Neuron (in vitro differentiated cells): ENCODE results near the gene ZBTB17.
"Not testable (repeated sequence)": the region's sequence is repeated elsewhere in the genome, so short reads cannot be mapped to it uniquely, and the experiment has no call there.

ENCODE experiments used
- H2AFZ ChIP-seq: one replicate; pipeline ENCODE4 v1.6.1; 2013; ENCODE audit warnings: low read depth, mild to moderate bottlenecking, inconsistent platforms, low read length, moderate library complexity
- H3K27me3 ChIP-seq: one replicate; pipeline ENCODE4 v1.6.1; 2013; ENCODE audit warnings: low read length; ENCODE audit not compliant: insufficient read depth
- H3K36me3 ChIP-seq: one replicate; pipeline ENCODE4 v1.6.1; 2013; ENCODE audit warnings: low read length; ENCODE audit not compliant: insufficient read depth
- H3K4me1 ChIP-seq: one replicate; pipeline ENCODE4 v1.6.1; 2013; ENCODE audit warnings: low read length; ENCODE audit not compliant: insufficient read depth
- H3K4me3 ChIP-seq: 2 replicates; pipeline ENCODE4 v1.5.1; 2013; ENCODE audit warnings: mild to moderate bottlenecking, low read length, moderate library complexity
- H3K9me3 ChIP-seq: one replicate; pipeline ENCODE4 v1.6.1; 2013; ENCODE audit warnings: low read length

The ZBTB17 gene

DNA sequence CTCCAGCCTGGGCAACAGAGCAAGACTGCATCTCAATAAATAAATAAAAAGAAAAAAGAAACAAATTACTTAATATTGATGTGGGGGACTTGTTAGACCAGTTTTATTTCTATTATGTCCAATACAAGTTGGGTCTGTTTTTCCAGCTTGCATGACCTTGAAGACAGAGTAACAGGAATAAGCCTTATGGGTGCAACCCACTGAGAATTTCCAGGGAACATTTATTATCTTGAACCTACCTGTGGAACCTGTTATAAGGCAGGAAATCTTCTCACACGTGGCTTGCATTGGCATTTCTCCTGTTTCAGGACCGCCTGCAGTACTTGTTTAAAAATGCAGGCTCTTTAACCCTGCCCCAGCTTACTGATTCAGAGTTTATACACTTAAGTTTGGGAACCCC, 64.0 kb downstream of the ZBTB17 start:
- Histone ChIP-seq H3K4me3 (no peak overlapping the region), H3K9me3 (no peaks in the 10 kb centered on the region), H3K27me3 (no peaks in the 10 kb centered on the region), H2AFZ (no peak overlapping the region), H3K36me3 (peaks cover 66% of the 10 kb centered on the region), H3K4me1 (no peaks in the 10 kb centered on the region)

DNA sequence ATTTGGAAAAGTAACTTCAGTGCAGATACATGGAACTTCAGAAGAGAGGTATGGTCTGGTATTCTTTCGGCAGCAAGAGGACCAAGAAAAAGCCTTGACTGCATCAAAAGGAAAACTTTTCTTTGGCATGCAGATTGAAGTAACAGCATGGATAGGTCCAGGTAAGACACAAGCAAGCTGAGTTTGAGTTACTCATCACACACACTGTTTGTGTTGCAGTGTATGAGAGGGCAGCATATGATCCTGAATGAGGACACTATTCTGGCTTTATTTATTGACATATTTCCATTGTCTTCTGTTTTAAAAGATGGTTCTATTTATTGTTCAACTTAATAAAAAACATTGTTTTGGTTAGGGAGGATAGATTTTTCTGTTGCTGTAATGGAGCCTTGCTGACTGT, 64.8 kb downstream of the ZBTB17 start:
- H3K4me1 ChIP-seq: no peaks in the 10 kb centered on the region
- H3K9me3 ChIP-seq: no peaks in the 10 kb centered on the region
- peaks cover 60% of the 10 kb centered on the region for H3K36me3 ChIP-seq

DNA sequence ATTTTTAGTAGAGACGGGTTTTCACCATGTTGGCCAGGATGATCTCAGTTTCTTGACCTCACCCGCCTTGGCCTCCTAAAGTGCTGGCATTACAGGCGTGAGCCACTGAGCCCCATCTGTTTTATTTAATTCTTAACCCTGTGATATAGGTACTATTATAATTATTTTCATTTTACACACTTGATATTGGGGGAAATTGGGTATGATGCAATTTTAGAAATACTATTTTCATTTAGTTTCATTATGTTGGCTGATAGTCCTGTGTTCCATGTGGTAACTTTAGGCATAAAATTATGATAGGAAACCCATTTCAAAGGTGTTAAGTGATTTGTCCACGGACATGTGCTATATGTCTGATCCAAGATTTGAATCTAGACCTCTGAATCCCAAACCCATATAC, 67.3 kb downstream of the ZBTB17 start:
- no peak overlapping the region for H3K4me3 ChIP-seq
- H3K36me3 ChIP-seq: peaks cover 45% of the 10 kb centered on the region

More for the DNA sequence above, 64.8 kb downstream of the ZBTB17 start:
- H3K27me3 ChIP-seq: no peaks in the 10 kb centered on the region
- H3K4me3 ChIP-seq: no peak overlapping the region
- no peak overlapping the region for H2AFZ ChIP-seq

DNA sequence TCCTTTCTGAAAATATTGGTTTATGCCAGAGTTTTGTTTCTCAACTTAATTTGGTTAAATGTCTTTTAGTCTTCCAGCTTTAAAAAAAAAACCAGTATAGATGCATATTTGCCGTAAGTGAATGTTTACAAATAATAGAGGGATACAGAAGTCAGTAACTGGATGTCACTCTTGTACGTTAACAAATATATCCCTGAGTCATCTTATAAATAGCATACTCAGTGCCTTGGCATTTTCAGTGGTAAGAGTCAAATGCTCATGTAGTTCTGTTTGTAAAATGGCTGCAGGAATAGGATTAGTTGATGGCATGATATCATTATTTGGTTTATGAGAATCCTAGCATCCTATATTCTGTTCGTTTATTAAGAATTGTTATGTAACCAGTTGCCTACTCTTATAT, 73.0 kb downstream of the ZBTB17 start:
- Histone ChIP-seq H3K4me1 (no peaks in the 10 kb centered on the region), H3K36me3 (peaks cover 19% of the 10 kb centered on the region), H3K4me3 (no peak overlapping the region), H2AFZ (no peak overlapping the region), H3K9me3 (no peaks in the 10 kb centered on the region), H3K27me3 (no peaks in the 10 kb centered on the region)

More for the DNA sequence above, 67.3 kb downstream of the ZBTB17 start:
- Histone ChIP-seq H3K27me3 (no peaks in the 10 kb centered on the region), H3K4me1 (no peaks in the 10 kb centered on the region), H2AFZ (no peak overlapping the region), H3K9me3 (no peaks in the 10 kb centered on the region)

DNA sequence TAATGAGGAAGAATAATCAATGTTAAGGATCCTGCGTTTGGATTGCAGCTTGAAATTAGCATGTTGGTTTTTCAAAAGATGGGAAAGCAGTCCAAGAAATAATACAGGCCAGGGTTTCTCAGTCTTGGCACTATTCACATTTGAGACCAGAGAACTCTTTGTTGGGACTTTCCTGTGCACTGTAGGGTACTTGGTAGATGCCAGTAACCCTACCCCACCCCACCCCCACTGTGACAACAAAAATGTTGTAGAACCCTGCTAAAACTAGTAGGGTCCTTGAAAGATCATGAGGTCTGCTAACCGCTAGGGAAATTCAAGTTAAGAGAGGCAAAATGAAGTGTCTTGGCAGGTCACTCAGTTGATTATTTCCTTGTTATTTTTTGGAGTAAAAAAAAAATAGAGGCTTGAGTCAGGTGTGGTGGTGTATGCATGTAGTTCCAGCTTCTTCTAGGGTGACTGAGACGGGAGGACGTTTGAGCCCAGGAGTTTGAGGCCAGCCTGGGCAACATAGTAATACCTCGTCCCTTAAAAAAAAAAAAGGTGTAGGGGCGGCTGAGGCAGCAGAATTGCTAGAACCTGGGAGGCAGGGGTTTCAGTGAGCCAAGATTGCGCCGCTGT, 75.1 kb downstream of the ZBTB17 start:
- Histone ChIP-seq H3K27me3 (no peaks in the 10 kb centered on the region), H3K9me3 (no peaks in the 10 kb centered on the region), H3K36me3 (peaks cover 21% of the 10 kb centered on the region)

DNA sequence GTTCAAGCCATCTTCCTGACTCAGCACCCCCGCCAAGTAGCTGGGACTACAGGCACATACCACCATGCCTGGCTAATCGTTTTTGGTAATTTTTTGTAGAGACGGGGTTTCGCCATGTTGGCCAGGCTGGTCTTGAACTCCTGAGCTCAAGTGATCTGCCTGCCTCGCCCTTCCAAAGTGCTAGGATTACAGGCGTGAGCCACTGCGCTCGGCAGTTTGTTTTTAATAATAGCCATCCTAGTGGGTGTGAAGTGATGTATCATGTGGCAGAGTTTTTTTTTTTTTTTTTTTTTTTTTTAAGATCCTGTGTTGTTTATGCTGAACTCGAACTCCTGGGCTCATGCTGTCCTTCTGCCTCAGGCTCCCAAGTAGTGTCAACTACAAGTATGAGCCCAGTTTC, 76.6 kb downstream of the ZBTB17 start:
- Histone ChIP-seq H3K9me3 (no peaks in the 10 kb centered on the region), H3K4me3 (no peak overlapping the region), H3K27me3 (no peaks in the 10 kb centered on the region), H2AFZ (no peak overlapping the region), H3K4me1 (no peaks in the 10 kb centered on the region), H3K36me3 (peaks cover 22% of the 10 kb centered on the region)

More for the DNA sequence above, 75.1 kb downstream of the ZBTB17 start:
- Histone ChIP-seq H2AFZ (no peak overlapping the region), H3K4me3 (no peak overlapping the region), H3K4me1 (no peaks in the 10 kb centered on the region)

DNA sequence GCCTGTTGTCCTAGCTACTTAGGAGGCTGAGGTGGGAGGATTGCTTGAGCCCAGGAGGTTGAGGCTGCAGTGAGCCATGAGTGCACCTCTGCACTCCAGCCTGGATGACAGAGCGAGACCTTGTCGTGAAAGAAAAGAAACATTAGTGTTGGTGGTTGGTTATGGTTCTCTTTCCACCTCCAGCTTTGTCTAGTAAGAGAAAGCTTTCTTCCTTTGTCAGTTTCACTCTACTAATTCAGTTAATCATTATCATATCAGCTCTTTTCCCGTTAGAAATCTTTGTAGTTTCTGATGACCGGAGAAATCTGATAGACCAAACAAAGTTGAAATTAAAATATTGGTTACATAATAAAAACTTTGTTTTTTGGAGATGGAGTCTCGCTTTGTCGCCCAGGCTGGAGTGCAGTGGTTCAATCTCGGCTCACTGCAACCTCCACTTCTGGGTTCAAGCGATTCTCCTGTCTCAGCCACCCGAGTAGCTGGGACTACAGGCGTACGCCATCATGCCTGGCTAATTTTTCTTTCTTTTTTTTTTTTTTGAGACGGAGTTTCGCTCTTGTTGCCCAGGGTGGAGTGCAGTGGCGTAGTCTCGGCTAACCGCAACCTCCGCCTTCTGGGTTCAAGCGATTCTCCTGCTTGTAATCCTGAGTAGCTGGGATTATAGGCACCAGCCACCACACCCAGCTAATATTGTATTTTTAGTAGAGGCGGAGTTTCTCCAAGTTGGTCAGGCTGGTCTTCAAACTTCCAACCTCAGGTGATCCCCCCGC, 78.9 kb downstream of the ZBTB17 start:
- not testable (repeated sequence) for H3K9me3 ChIP-seq, H3K4me1 ChIP-seq, H2AFZ ChIP-seq, H3K4me3 ChIP-seq, H3K27me3 ChIP-seq
- peaks cover 22% of the 10 kb centered on the region for H3K36me3 ChIP-seq

DNA sequence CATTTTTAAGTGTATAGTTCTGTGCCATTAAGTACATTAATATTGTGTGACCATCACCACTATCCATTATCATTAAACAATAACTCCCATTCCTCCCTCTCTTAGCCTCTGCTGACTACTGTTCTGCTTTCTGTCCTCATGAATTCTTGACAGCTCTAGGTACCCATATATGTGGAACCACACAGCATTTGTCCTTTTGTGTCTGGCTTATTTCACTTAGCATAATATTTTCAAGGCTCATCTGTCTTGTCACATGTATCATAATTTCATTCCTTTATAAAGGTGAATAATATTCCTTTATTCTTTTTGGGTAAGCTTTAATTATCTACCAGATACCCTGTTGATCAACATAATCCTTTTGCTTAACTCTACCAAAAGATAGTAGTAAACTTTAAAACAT, 80.7 kb downstream of the ZBTB17 start:
- no peak overlapping the region for H3K4me3 ChIP-seq
- no peaks in the 10 kb centered on the region for H3K9me3 ChIP-seq
- H3K4me1 ChIP-seq: no peaks in the 10 kb centered on the region
- H3K36me3 ChIP-seq: peaks cover 25% of the 10 kb centered on the region
- no peak overlapping the region for H2AFZ ChIP-seq
- no peaks in the 10 kb centered on the region for H3K27me3 ChIP-seq

DNA sequence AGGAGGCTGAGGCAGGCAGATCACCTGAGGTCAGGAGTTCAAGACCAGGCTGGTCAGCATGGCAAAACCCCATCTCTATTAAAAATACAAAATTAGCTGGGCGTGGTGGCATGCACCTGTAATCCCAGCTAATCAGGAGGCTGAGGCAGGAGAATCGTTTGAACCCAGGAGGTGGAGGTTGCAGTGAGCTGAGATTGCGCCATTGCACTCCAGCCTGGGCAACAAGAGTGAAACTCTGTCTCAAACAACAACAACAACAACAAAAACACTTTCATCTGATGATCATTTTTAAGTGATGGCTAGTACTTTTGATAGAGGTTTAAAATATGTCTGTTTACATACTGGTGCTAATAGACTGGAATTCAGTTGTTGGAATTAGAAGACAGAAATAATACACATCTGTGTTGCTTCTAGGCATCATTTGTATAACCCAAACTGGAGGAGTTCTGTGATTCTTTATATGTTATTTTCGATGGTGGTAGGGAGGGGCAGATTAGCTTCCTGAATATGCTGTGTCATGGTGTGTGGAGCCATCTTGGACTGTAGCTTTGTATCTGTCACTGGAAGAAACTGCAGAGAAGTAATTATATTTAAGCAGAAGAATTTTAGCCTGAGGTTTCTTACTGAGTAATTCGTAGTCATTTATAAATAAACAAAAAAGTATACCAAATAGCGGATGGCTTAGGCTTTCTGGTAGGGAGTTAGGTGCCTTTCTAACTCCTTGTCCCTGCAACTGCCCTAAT, 82.9 kb downstream of the ZBTB17 start:
- H3K27me3 ChIP-seq, H2AFZ ChIP-seq, H3K4me3 ChIP-seq, H3K4me1 ChIP-seq, H3K9me3 ChIP-seq: not testable (repeated sequence)
- peaks cover 23% of the 10 kb centered on the region for H3K36me3 ChIP-seq
